GM12878 (cell line): ENCODE results near the gene GMPR2. TPM values are rescaled to one million over a fixed set of nuclear protein-coding genes. Genes with fewer than 3 reads are reported as not detected.

ENCODE experiments used
- ATAC-seq: fragments of 200-7000 bp; cut with Tn5 transposase; 3 replicates; pipeline ENCODE4 v1.9.1; 2020; ENCODE audit warnings: mild to moderate bottlenecking, moderate library complexity
- BruUV-seq: library from RNA; stranded (reverse); fragments of 400-500 nt; replicated peaks from 2 replicates; lab custom pipeline; 2021; lab: Mats Ljungman, UMichigan
- CTCF ChIA-PET: fragments of 300-600 bp; sonication (Branson Sonifier 250); formaldehyde crosslinking; extraction: SDS; loops from one replicate; lab custom pipeline; 2021; ENCODE audit warnings: inconsistent platforms; lab: Yijun Ruan, JAX
- POLR2A ChIA-PET: fragments of 350-600 bp; formaldehyde crosslinking; extraction: SDS; loops from one replicate; lab custom pipeline; 2021; ENCODE audit warnings: inconsistent platforms; lab: Charles Lee
- RAD21 ChIA-PET: fragments of 300-600 bp; sonication (Branson Sonifier 250); formaldehyde crosslinking; loops from one replicate; lab custom pipeline; 2023; ENCODE audit warnings: antibody characterized with exemption; ENCODE audit not compliant: unreplicated experiment; lab: Charles Lee
- SMC1A ChIA-PET: fragments of 300-600 bp; sonication (Branson Sonifier 250); formaldehyde crosslinking; loops from one replicate; lab custom pipeline; 2023; ENCODE audit not compliant: unreplicated experiment, uncharacterized antibody; lab: Charles Lee
- DNase-seq: peaks from one replicate; pipeline ENCODE4 v3.0.0-alpha.2; 2011; ENCODE audit warnings: low read depth, low spot score
- FAIRE-seq: peaks from 3 replicates; lab custom pipeline; 2011; peaks lifted over from hg19 to GRCh38; lab: Jason Lieb, UNC
- H2AFZ ChIP-seq: 2 replicates; pipeline ENCODE4 v1.6.0; 2011; ENCODE audit warnings: low read depth, low read length, control low read depth; ENCODE audit not compliant: control insufficient read depth
- H3K27ac ChIP-seq: 2 replicates; pipeline ENCODE4 v1.5.1; 2011; ENCODE audit warnings: control low read depth; ENCODE audit not compliant: control insufficient read depth, insufficient read depth
- H3K27me3 ChIP-seq, 2 experiments: replicated peaks in 1 of 2; 2 replicates each; pipeline versions ENCODE4 v1.6.0 to v1.6.1; 2011; ENCODE audit warnings: low read length in 1 of 2; ENCODE audit not compliant: control insufficient read depth in 2 of 2, insufficient read depth in 2 of 2
- H3K36me3 ChIP-seq, 2 experiments: 2 replicates each; pipeline ENCODE4 v1.5.1; 2011; ENCODE audit warnings: low read length in 1 of 2; ENCODE audit not compliant: control insufficient read depth in 2 of 2, insufficient read depth in 2 of 2
- H3K4me1 ChIP-seq: 2 replicates; pipeline ENCODE4 v1.6.1; 2011; ENCODE audit warnings: mild to moderate bottlenecking, low read length, moderate library complexity, mixed read lengths; ENCODE audit not compliant: control insufficient read depth, insufficient read depth
- H3K4me2 ChIP-seq: 2 replicates; pipeline ENCODE4 v1.6.0; 2011; ENCODE audit warnings: control low read depth; ENCODE audit not compliant: control insufficient read depth, insufficient read depth
- H3K4me3 ChIP-seq: fragments of 200-600 bp; sonication (generic); 2 replicates; pipeline ENCODE4 v1.5.1; 2016
- H3K79me2 ChIP-seq: 2 replicates; pipeline ENCODE4 v1.6.0; 2011; ENCODE audit warnings: low read length; ENCODE audit not compliant: control insufficient read depth, insufficient read depth
- H3K9ac ChIP-seq: 2 replicates; pipeline ENCODE4 v1.8.0; 2011; ENCODE audit warnings: low read length, control low read depth, mixed read lengths; ENCODE audit not compliant: control insufficient read depth, insufficient read depth
- H3K9me3 ChIP-seq: replicated peaks from 3 replicates; pipeline ENCODE4 v1.5.1; 2011; ENCODE audit warnings: mild to moderate bottlenecking, low read length; ENCODE audit not compliant: control insufficient read depth, insufficient read depth
- H4K20me1 ChIP-seq: 2 replicates; pipeline ENCODE4 v1.6.0; 2011; ENCODE audit not compliant: control insufficient read depth, insufficient read depth
- ATF7 ChIP-seq: fragments of 450-650 bp; IDR thresholded peaks from 2 replicates; pipeline ENCODE4 v1.6.1; 2016; ENCODE audit warnings: low read depth, mild to moderate bottlenecking
- CEBPB ChIP-seq, 2 experiments: fragments of 150-350 bp in 1 of 2; IDR thresholded peaks; 2 replicates each; pipeline ENCODE4 v1.6.1; 2012 to 2014; ENCODE audit warnings: low read depth in 2 of 2, low read length in 2 of 2, borderline replicate concordance in 1 of 2, inconsistent platforms in 1 of 2
- FOXM1 ChIP-seq: IDR thresholded peaks from 2 replicates; pipeline ENCODE4 v1.6.1; 2012; ENCODE audit warnings: low read depth, mild to moderate bottlenecking, inconsistent platforms, low read length, moderate library complexity
- HCFC1 ChIP-seq: fragments of 150-350 bp; IDR thresholded peaks from 2 replicates; pipeline ENCODE4 v1.6.1; 2014; ENCODE audit warnings: low read length
- MLLT1 ChIP-seq: fragments of 450-650 bp; IDR thresholded peaks from 2 replicates; pipeline ENCODE4 v1.6.1; 2016; ENCODE audit warnings: mild to moderate bottlenecking
- SIN3A ChIP-seq: IDR thresholded peaks from 2 replicates; pipeline ENCODE4 v1.6.1; 2012; ENCODE audit warnings: low read depth, low read length, improper control_type of control experiment
- SPI1 ChIP-seq: IDR thresholded peaks from 2 replicates; pipeline ENCODE4 v1.6.1; 2011; ENCODE audit warnings: low read depth, mild to moderate bottlenecking, low read length, moderate library complexity, borderline replicate concordance; ENCODE audit not compliant: insufficient read depth
- ZNF217 ChIP-seq: fragments of 450-650 bp; IDR thresholded peaks from 2 replicates; pipeline ENCODE4 v1.6.1; 2017; ENCODE audit warnings: antibody characterized with exemption, mild to moderate bottlenecking
- WGBS: methylation state at CpG from one replicate; pipeline ENCODE4 v1.1.6; 2016; ENCODE audit warnings: low lambda C conversion rate; ENCODE audit not compliant: insufficient replicate concordance, insufficient coverage; ENCODE audit errors: missing lambda C conversion rate; 5-methylcytosine and 5-hydroxymethylcytosine counted together
- in situ Hi-C: fragments of 300-500 bp; cut with MboI; formaldehyde crosslinking; loops from 9 replicates; pipeline ENCODE4 v1.14.3; 2018; ENCODE audit warnings: mixed read lengths
- intact Hi-C: fragments of 100-400 bp; cut with micrococcal nuclease; formaldehyde crosslinking; loops from one replicate; pipeline ENCODE4 v1.14.2; 2022; ENCODE audit not compliant: unreplicated experiment
- polyA plus RNA-seq, 11 experiments: library from polyadenylated mRNA; depleted of rRNA in 4 of 11; unstranded in 6 of 11; stranded (reverse) in 5 of 11; fragments of >200 nt; fragmentation: Nextera tagmentation in 4 of 11; fragmentation: Illumina TruSeq in 1 of 11; extraction: Ambion mirVana in 4 of 11; extraction: Trizol in 1 of 11; gene quantifications; 1 replicate in 1 of 11; 2 replicates in 10 of 11; pipeline versions ENCODE4 v1.2.1 to v1.2.3, GENCODE V29; 2011 to 2016; ENCODE audit warnings: inconsistent platforms in 2 of 11, missing spikeins in 2 of 11, low read depth in 1 of 11
- total RNA-seq, 4 experiments: library from RNA; depleted of rRNA in 3 of 4; stranded (reverse); fragments of >200 nt in 3 of 4; fragmentation: Illumina TruSeq in 1 of 4; extraction: Trizol in 1 of 4; gene quantifications; 2 replicates each; pipeline versions ENCODE4 v1.2.1 to v1.2.3, GENCODE V29; 2013 to 2021
- TF ChIP-seq, protein P1 (sequence below): IDR thresholded peaks from 2 replicates; pipeline ENCODE4 v1.6.1; 2012; ENCODE audit warnings: improper control_type of control experiment, low read depth, low read length; ENCODE audit not compliant: insufficient replicate concordance

GMPR2 gene
- total and polyA plus RNA-seq, 10 of the 15 experiments (the other 5 are each of a cell fraction or from before 2014, with no cell fraction given), result 55.1 to 80.3 (median 61.5) TPM

DNA sequence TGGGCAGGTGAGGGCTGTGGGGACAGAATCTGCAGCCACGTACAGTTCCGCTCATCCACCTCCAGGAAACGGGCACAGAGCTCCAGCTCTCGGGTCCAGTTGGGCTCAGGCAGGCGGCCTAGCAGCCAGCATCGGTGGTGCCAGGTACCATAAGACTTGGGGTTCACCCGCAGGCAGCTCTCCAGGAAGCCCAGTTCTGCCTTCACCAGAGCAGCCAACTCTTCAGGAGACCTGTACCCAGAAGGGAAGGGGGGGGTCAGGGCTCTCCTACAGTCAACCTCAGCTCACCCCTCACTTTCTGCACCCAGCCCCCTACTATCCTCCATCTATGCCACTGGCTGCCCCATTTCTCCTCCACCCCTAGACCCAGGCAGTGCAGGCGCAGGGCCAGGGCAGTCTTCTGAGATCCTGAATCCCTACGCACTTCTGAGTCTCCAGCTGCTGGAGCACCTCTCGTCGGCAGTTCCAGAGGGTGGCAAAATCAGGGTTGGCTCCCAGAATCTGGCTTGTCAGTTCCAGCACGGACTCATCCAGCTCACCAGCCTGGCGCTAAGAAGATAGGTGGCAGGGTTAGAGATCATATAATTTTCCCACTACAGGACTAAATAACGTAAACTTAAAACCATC is 37.3 kb downstream of the GMPR2 start:
- H2AFZ ChIP-seq, result no peak overlapping the region
- RAD21 ChIA-PET, result interaction anchor here (1.8 to 5.6 kb wide), 4 partner anchors 23 to 109 kb away, joined by 5 to 59 read pairs (median 39); partner anchors contain the start of genes IRF9 and TINF2

More for the DNA sequence above, 37.3 kb downstream of the GMPR2 start:
- Histone ChIP-seq H3K27me3 (no peaks in the 10 kb centered on the region), H3K9ac (no peak overlapping the region; the same call in 1 of the 2 replicates), H3K36me3 (peaks cover 3 to 18% of the 10 kb centered on the region in 2 experiments; a peak in 3 of 4 replicates), H3K4me3 (peak overlapping the region; percentile 88; the same call in 1 of the 2 replicates), H4K20me1 (no peaks in the 10 kb centered on the region), H3K79me2 (peaks cover 12% of the 10 kb centered on the region), H3K27ac (no peak overlapping the region; the same call in 1 of the 2 replicates), H3K4me2 (peak overlapping the region; percentile 35), H3K4me1 (peaks cover 21% of the 10 kb centered on the region), H3K9me3 (no peaks in the 10 kb centered on the region)
- 97% methylated on average over 14 of the region's 14 CpGs for WGBS
- BruUV-seq, result TSS peak; percentile 67
- in situ Hi-C loops, result no loop called here
- DNase-seq, result no peak
- ChIA-PET POLR2A (interaction anchor here (0.8 to 10.9 kb wide), 10 partner anchors 11 to 74 kb away, joined by 3 to 171 read pairs (median 4); partner anchors contain the start of genes DHRS1, MDP1, NOP9 and RIPK3), SMC1A (interaction anchor here (0.8 to 8.9 kb wide), 11 partner anchors 10 to 156 kb away, joined by 3 to 141 read pairs (median 5); partner anchors contain the start of genes DCAF11, DHRS1, NOP9 and TINF2), CTCF (interaction anchor here (1.0 to 17.1 kb wide), 12 partner anchors 8 to 161 kb away, joined by 3 to 269 read pairs (median 10); partner anchors contain the start of genes CBLN3, CIDEB, DHRS1 and IRF9)
- TF ChIP-seq SIN3A, result no peak
- no peak for TF ChIP-seq HCFC1
- TF ChIP-seq ZNF217, result no peak
- no peak for TF ChIP-seq CEBPB (IDR thresholded peaks at IDR 0.05; ENCODE audit: borderline replicate concordance in 1 of 2, low read depth in 2 of 2, low read length in 2 of 2)
- no peak for TF ChIP-seq ATF7
- TF ChIP-seq, protein P1, sequence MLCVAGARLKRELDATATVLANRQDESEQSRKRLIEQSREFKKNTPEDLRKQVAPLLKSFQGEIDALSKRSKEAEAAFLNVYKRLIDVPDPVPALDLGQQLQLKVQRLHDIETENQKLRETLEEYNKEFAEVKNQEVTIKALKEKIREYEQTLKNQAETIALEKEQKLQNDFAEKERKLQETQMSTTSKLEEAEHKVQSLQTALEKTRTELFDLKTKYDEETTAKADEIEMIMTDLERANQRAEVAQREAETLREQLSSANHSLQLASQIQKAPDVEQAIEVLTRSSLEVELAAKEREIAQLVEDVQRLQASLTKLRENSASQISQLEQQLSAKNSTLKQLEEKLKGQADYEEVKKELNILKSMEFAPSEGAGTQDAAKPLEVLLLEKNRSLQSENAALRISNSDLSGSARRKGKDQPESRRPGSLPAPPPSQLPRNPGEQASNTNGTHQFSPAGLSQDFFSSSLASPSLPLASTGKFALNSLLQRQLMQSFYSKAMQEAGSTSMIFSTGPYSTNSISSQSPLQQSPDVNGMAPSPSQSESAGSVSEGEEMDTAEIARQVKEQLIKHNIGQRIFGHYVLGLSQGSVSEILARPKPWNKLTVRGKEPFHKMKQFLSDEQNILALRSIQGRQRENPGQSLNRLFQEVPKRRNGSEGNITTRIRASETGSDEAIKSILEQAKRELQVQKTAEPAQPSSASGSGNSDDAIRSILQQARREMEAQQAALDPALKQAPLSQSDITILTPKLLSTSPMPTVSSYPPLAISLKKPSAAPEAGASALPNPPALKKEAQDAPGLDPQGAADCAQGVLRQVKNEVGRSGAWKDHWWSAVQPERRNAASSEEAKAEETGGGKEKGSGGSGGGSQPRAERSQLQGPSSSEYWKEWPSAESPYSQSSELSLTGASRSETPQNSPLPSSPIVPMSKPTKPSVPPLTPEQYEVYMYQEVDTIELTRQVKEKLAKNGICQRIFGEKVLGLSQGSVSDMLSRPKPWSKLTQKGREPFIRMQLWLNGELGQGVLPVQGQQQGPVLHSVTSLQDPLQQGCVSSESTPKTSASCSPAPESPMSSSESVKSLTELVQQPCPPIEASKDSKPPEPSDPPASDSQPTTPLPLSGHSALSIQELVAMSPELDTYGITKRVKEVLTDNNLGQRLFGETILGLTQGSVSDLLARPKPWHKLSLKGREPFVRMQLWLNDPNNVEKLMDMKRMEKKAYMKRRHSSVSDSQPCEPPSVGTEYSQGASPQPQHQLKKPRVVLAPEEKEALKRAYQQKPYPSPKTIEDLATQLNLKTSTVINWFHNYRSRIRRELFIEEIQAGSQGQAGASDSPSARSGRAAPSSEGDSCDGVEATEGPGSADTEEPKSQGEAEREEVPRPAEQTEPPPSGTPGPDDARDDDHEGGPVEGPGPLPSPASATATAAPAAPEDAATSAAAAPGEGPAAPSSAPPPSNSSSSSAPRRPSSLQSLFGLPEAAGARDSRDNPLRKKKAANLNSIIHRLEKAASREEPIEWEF, result no peak
- TF ChIP-seq SPI1, result no peak
- TF ChIP-seq MLLT1, result no peak
- no peak for TF ChIP-seq FOXM1
- intact Hi-C loops, result loop anchor here (2.0 kb wide), 1 partner anchor 53 kb away; the partner anchor contains the start of gene MDP1
- ATAC-seq, result no peak
- no peak for FAIRE-seq
